ENCODE data around the gene ANKRD13C. TPM values are rescaled to one million over a fixed set of nuclear protein-coding genes. Genes with fewer than 3 reads are reported as not detected.
"Not testable (repeated sequence)": the region's sequence is repeated elsewhere in the genome, so short reads cannot be mapped to it uniquely, and the experiment has no call there.

The ANKRD13C gene
- total and polyA plus RNA-seq, 12 donors: 8.0 to 30.8 (median 20.9) TPM

DNA sequence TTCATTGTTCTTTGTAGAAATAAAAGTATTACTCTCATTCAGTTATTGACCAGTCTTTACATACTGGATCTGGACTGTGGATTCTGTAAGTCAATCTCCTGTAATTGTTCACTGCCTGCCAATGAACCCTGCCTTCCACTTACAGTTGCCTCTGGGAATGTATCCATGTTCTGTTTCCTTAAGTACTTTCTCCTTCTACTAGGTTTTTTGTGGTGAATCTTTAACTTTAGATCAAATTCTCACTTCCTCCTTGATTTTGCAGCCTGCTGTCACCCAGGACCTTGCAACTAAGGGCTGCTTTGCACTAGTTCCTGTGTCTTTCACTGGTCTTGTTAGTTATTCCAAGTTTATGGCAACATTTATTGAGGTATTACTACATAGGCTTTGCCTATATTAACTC lies 28.2 kb upstream of the ANKRD13C start:
- intact Hi-C loops (cut with DNase I): no loop called here
- DNase-seq: no peak
- H3K36me3 ChIP-seq (replicated peaks in 1 of 2): no peaks in the 10 kb centered on the region
- no peak overlapping the region for H3K4me3 ChIP-seq
- H3K27ac ChIP-seq: no peak overlapping the region
- H3K9me3 ChIP-seq (replicated peaks in 1 of 3): no peaks in the 10 kb centered on the region
- no peak for TF ChIP-seq POLR2A (IDR thresholded peaks at IDR 0.05)
- TF ChIP-seq CTCF (IDR thresholded peaks at IDR 0.05): no peak
- no peaks in the 10 kb centered on the region for H3K4me1 ChIP-seq (replicated peaks in 1 of 2)
- no peaks in the 10 kb centered on the region for H3K27me3 ChIP-seq

GRCh38 chr1:70376196-70376595 lies 21.7 kb upstream of the ANKRD13C start:
- intact Hi-C loops (cut with DNase I): no loop called here
- Histone ChIP-seq H3K36me3 (replicated peaks in 1 of 2) (no peaks in the 10 kb centered on the region), H3K4me1 (replicated peaks in 1 of 2) (no peaks in the 10 kb centered on the region), H3K9me3 (replicated peaks in 1 of 3) (no peaks in the 10 kb centered on the region), H3K27me3 (no peaks in the 10 kb centered on the region), H3K27ac (no peak overlapping the region), H3K4me3 (no peak overlapping the region)
- TF ChIP-seq POLR2A (IDR thresholded peaks at IDR 0.05) (no peak), CTCF (IDR thresholded peaks at IDR 0.05) (no peak)
- no peak for DNase-seq
- WGBS, 4 donors: 67 to 85% (median 78%) methylated on average over 6 of the region's 6 CpGs

DNA sequence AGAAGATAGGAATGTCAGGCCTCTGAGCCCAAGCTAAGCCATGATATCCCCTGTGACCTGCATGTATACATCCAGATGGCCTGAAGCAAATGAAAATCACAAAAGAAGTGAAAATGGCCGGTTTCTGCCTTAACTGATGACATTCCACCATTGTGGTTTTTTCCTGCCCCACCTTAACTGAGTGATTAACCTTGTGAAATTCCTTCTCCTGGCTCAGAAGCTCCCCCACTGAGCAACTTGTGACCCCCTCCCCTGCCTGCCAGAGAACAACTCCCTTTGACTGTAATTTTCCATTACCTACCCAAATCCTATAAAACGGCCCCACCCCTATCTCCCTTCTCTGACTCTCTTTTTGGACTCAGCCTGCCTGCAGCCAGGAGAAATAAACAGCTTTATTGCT lies 19.1 kb upstream of the ANKRD13C start:
- H3K4me1 ChIP-seq (replicated peaks in 1 of 2); H3K27ac ChIP-seq; H3K9me3 ChIP-seq (replicated peaks in 1 of 3); DNase-seq; H3K36me3 ChIP-seq (replicated peaks in 1 of 2); H3K4me3 ChIP-seq; intact Hi-C loops (cut with DNase I); H3K27me3 ChIP-seq: not testable (repeated sequence)
- 84 to 90% (median 87%) methylated on average over 2 of the region's 2 CpGs for WGBS, 4 donors

GRCh38 chr1:70372426-70372825 lies 17.9 kb upstream of the ANKRD13C start:
- WGBS, 4 donors: 94 to 99% (median 95%) methylated on average over 4 of the region's 4 CpGs
- no peak for DNase-seq

GRCh38 chr1:70371586-70371985 lies 17.1 kb upstream of the ANKRD13C start:
- H3K4me3 ChIP-seq; DNase-seq; H3K27me3 ChIP-seq; H3K9me3 ChIP-seq (replicated peaks in 1 of 3); intact Hi-C loops (cut with DNase I); H3K36me3 ChIP-seq (replicated peaks in 1 of 2); H3K4me1 ChIP-seq (replicated peaks in 1 of 2); H3K27ac ChIP-seq: not testable (repeated sequence)
- WGBS, 4 donors: 80 to 89% (median 86%) methylated on average over 3 of the region's 3 CpGs

More at GRCh38 chr1:70372426-70372825, 17.9 kb upstream of the ANKRD13C start:
- Histone ChIP-seq H3K36me3 (replicated peaks in 1 of 2) (no peaks in the 10 kb centered on the region), H3K9me3 (replicated peaks in 1 of 3) (no peaks in the 10 kb centered on the region), H3K27me3 (no peaks in the 10 kb centered on the region), H3K4me3 (no peak overlapping the region), H3K27ac (no peak overlapping the region), H3K4me1 (replicated peaks in 1 of 2) (no peaks in the 10 kb centered on the region)
- intact Hi-C loops (cut with DNase I): no loop called here
- TF ChIP-seq POLR2A (IDR thresholded peaks at IDR 0.05): no peak
- TF ChIP-seq CTCF (IDR thresholded peaks at IDR 0.05): no peak

- 84 to 92% (median 90%) methylated on average over 5 of the region's 5 CpGs for WGBS, 4 donors
- H3K4me3 ChIP-seq: not testable (repeated sequence)
These were observed 12.9 kb upstream of the ANKRD13C start for GRCh38 chr1:70367397-70367796.

GRCh38 chr1:70366997-70367396 lies 12.5 kb upstream of the ANKRD13C start:
- H3K27me3 ChIP-seq; H3K36me3 ChIP-seq (replicated peaks in 1 of 2); DNase-seq; intact Hi-C loops (cut with DNase I); H3K4me1 ChIP-seq (replicated peaks in 1 of 2); H3K9me3 ChIP-seq (replicated peaks in 1 of 3); H3K27ac ChIP-seq; H3K4me3 ChIP-seq: not testable (repeated sequence)
- 90 to 93% (median 92%) methylated on average over 3 of the region's 3 CpGs for WGBS, 4 donors

More at GRCh38 chr1:70367397-70367796, 12.9 kb upstream of the ANKRD13C start:
- H3K27ac ChIP-seq; H3K4me1 ChIP-seq (replicated peaks in 1 of 2); H3K9me3 ChIP-seq (replicated peaks in 1 of 3); H3K27me3 ChIP-seq; intact Hi-C loops (cut with DNase I); DNase-seq; H3K36me3 ChIP-seq (replicated peaks in 1 of 2): not testable (repeated sequence)

DNA sequence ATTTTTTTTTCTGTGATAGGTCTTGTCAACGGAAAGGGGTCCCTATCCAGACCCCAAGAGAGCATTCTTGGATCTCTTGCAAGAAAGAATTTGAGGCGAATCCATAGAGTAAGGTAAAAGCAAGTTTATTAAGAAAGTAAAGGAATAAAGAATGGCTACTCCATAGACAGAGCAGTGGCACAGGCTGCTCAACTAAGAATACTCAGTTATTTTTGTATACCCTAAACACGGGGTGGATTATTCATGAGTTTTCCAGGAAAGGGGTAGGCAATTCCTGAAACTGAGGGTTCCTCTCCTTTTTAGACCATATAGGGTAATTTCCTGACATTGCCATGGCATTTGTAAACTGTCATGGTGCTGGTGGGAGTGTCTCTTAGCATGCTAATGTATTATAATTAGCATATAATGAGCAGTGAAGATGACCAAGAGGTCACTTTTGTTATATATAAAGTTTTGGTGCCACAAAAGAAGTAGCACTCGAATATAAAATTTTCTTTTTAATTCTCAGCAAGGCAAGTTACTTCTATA lies 12.0 kb upstream of the ANKRD13C start:
- H3K36me3 ChIP-seq (replicated peaks in 1 of 2); H3K27me3 ChIP-seq; H3K27ac ChIP-seq; H3K4me3 ChIP-seq; H3K4me1 ChIP-seq (replicated peaks in 1 of 2); H3K9me3 ChIP-seq (replicated peaks in 1 of 3); DNase-seq; intact Hi-C loops (cut with DNase I): not testable (repeated sequence)
- 88 to 94% (median 91%) methylated on average over 4 of the region's 4 CpGs for WGBS, 4 donors
